HG03039 (cell line): ENCODE results near the gene OGFRL1.

Source experiments
- ATAC-seq: cut with Tn5 transposase; IDR thresholded peaks from one replicate; pipeline ENCODE4 v1.9.1; 2021; ENCODE audit warnings: mild to moderate bottlenecking, moderate library complexity; ENCODE audit not compliant: unreplicated experiment

The OGFRL1 gene

GRCh38 chr6:71332012-71332411 lies 43.4 kb downstream of the OGFRL1 start:
- no peak for ATAC-seq

- ATAC-seq = no peak
Observed at GRCh38 chr6:71333050-71333449, 44.4 kb downstream of the OGFRL1 start.

- ATAC-seq = no peak
Observed at GRCh38 chr6:71333697-71334096, 45.1 kb downstream of the OGFRL1 start.

- no peak for ATAC-seq
Observed at GRCh38 chr6:71334768-71335167, 46.2 kb downstream of the OGFRL1 start.

DNA sequence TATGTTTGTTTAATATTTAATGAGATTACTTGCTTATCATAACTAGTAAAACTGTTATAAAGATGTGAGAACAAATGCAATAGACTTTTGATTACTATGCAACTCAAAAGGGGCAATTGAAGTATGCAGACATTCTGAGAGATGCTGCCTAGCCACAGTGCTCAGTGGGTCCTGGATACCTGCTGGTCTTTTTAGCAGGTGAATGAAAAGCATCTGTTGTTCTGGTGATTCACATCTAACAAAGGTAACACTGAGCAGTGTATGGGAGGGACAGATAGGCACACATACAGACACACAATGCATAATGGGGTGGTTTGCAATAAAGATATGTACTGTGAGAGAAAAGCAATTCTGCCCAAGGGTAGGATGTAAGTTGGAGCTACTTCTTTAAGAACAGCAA lies 46.9 kb downstream of the OGFRL1 start:
- ATAC-seq = no peak

DNA sequence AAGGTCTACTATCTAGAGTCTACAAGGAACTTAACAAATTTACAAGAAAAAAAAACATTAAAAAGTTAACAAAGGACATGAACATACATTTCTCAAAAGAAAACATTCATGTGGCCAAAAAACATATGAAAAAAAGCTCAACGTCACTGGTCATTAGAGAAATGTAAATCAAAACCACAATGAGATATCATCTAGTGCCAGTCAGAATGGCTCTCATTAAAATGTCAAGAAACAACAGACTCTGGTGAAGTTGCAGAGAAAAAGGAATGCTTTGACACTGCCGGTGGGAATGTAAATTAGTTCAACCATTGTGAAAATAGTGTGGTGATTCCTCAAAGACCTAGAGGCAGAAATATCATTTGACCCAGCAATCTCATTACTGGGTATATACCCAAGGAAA lies 48.3 kb downstream of the OGFRL1 start:
- ATAC-seq = no peak

DNA sequence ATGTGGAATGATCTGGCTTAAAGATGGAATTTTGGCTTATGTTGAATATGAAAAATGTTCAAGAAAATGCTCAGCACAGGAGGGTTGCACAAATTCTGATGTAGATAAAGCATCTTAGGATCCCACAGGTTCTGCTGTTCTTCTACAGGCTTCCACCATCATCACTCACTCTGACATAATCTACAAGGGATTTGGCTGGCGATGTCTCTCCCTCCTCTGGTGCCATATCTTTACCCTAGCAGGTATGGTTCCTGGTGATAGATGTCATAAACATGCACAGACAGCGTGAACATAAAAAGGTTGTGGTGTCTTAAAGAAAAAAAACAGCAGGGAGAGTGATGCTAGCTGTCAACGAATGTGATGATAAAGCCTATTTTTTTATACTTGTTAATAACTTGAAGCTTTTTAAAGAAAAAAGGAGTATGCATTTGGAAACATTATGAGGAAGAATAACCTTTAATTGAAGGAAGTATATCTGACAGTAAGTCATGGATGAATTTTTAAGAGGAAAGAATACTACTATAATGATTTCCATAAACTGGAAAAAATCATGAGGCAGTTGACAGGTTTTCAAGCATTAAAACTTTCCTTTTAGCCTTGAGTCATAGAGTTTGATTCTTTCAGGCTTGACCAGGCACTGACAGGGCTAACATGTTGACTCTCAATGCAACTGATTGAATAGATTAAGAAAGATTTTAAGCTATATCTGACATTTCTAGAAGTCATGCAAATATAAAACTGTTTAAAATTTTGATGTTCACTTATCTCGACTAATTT lies 50.1 kb downstream of the OGFRL1 start:
- no peak for ATAC-seq

- ATAC-seq = no peak
Observed at GRCh38 chr6:71342772-71343171, 54.2 kb downstream of the OGFRL1 start.

- ATAC-seq = no peak
Observed at GRCh38 chr6:71345476-71346333, 57.1 kb downstream of the OGFRL1 start.

DNA sequence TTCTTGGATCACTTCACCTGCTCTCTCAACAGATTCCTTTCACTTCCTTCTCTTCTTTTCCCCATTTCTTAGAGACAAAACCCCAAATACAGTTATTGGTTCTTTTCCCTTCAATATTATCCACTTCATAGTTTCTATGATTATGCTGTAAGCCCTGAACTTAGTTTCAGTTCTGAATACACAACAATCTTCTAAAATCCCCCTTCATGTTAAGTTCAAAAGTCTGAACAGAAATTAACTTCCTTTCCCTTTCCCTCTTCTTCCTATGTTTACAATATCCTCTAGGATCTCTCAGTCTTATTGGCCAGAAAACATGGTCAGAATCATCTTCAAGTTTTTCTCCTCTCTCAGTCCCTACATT lies 57.7 kb downstream of the OGFRL1 start:
- ATAC-seq = no peak

DNA sequence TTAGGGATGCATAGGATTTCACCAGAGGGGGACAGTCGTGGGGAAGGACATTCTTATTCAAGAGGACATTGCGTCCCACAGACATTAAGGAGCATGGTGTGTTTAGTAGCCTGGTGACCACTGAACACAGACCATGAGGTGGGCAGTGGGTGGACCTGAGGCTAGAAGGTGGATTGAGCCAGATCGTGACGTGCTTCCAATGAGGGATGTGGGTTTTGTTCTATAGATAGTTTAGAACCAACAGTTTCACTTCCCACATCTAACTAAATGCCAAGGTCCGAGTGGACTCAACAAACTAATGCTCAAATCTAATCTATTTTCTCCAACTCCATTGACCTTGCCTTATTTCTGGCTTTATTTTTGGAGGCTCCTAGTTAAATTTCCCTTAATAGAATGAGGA lies 58.5 kb downstream of the OGFRL1 start:
- ATAC-seq = no peak

DNA sequence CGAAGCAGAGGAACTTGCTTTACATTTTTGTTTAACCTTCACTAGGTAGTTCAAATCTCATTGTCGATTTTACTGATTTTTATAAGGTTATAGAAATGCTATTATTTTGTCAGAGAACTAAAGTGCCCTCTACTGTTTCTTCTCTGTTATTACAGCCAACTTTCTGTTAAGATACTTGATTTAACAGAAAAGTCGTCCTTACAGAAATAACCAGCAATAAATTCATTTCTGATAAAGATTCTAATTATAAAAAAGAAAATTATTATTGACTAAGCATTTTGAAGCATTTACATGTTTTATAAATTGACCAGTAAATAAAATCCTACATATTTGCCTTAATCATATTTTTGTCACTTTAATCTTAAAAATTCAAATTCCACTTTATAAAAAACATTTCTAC lies 60.8 kb downstream of the OGFRL1 start:
- no peak for ATAC-seq

DNA sequence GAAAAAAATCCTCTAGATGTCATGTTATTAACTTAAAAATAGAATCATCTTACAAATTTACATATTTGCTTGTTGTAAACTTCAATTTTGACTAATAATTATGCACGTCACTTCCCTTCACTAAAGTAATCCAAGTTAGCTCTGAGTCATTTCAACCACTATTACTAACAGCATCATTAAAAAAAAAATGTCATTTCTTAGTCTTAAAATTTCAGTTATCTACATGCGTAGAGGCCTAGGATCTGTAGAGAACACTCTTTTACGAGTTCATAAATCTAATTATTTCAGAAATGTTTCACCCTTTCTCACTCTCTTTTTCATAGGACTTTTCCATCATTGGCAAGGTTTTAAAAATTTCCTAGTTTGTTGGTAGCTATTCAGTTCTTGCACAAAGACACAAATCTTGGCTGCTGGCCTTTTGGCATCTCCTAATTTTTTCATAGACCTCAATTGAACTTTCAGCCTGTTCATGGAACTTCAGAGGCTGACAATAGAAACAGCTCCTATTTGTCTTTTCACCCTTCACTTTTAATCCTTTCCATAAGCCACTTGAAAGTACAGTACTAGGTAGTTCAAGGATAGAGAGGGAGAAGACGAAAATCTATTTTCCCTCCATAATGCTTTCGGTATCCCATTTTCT lies 61.5 kb downstream of the OGFRL1 start:
- no peak for ATAC-seq

- no peak for ATAC-seq
Observed at GRCh38 chr6:71351190-71351589, 62.6 kb downstream of the OGFRL1 start.
